Caco-2 (cell line): ENCODE data around the gene RNF208. TPM values are rescaled to one million over a fixed set of nuclear protein-coding genes. Genes with fewer than 3 reads are reported as not detected.

ENCODE experiments used
- BruUV-seq: library from RNA; stranded (reverse); fragments of 400-500 nt; replicated peaks from 2 replicates; lab custom pipeline; 2021; lab: Mats Ljungman, UMichigan
- CTCF ChIA-PET: fragments of 300-600 bp; sonication (Branson Sonifier 250); formaldehyde crosslinking; loops from one replicate; lab custom pipeline; 2022; ENCODE audit warnings: antibody characterized with exemption; lab: Charles Lee
- POLR2A ChIA-PET: fragments of 300-600 bp; sonication (Branson Sonifier 250); formaldehyde crosslinking; loops from one replicate; lab custom pipeline; 2022; ENCODE audit warnings: antibody characterized with exemption; lab: Charles Lee
- DNase-seq, 2 experiments: peaks; one replicate each; pipeline versions ENCODE4 v3.0.0 to v3.0.0-alpha.2; 2020 to 2022
- H3K27me3 ChIP-seq: replicated peaks from 2 replicates; pipeline ENCODE4 v1.6.0; 2011; ENCODE audit warnings: low read length; ENCODE audit not compliant: control insufficient read depth, insufficient read depth
- H3K36me3 ChIP-seq: 2 replicates; pipeline ENCODE4 v1.5.1; 2011; ENCODE audit warnings: low read length; ENCODE audit not compliant: control insufficient read depth, insufficient read depth
- H3K4me1 ChIP-seq: fragments of 250-450 bp; sonication (Bioruptor Pico); 2 replicates; pipeline ENCODE4 v1.5.1; 2020; ENCODE audit warnings: mild to moderate bottlenecking
- H3K4me3 ChIP-seq: 2 replicates; pipeline ENCODE4 v1.5.1; 2011; ENCODE audit warnings: low read depth, mild to moderate bottlenecking, control low read depth, low read length
- H3K9me3 ChIP-seq: fragments of 250-450 bp; sonication (Bioruptor Pico); 2 replicates; pipeline ENCODE4 v1.5.1; 2020; ENCODE audit warnings: mild to moderate bottlenecking, moderate library complexity
- H3K27ac Mint-ChIP-seq: one replicate; pipeline ENCODE4 v1.8.0; 2022; ENCODE audit warnings: mixed read lengths; ENCODE audit not compliant: unreplicated experiment
- H3K27me3 Mint-ChIP-seq: one replicate; pipeline ENCODE4 v1.8.0; 2022; ENCODE audit warnings: mixed read lengths; ENCODE audit not compliant: insufficient read depth, unreplicated experiment
- H3K36me3 Mint-ChIP-seq: one replicate; pipeline ENCODE4 v1.8.0; 2022; ENCODE audit warnings: mild to moderate bottlenecking, mixed read lengths; ENCODE audit not compliant: insufficient read depth, unreplicated experiment
- H3K4me1 Mint-ChIP-seq: one replicate; pipeline ENCODE4 v1.8.0; 2022; ENCODE audit warnings: low read depth, mixed read lengths; ENCODE audit not compliant: unreplicated experiment
- H3K4me3 Mint-ChIP-seq: one replicate; pipeline ENCODE4 v1.8.0; 2022; ENCODE audit warnings: mild to moderate bottlenecking, moderate library complexity, mixed read lengths; ENCODE audit not compliant: unreplicated experiment
- H3K9me3 Mint-ChIP-seq: one replicate; pipeline ENCODE4 v1.8.0; 2022; ENCODE audit warnings: mixed read lengths; ENCODE audit not compliant: unreplicated experiment
- intact Hi-C: fragments of 100-400 bp; cut with micrococcal nuclease; formaldehyde crosslinking; loops from one replicate; pipeline ENCODE4 v1.10.0; 2022; ENCODE audit not compliant: unreplicated experiment
- total RNA-seq: library from RNA; stranded (reverse); gene quantifications from 2 replicates; pipeline ENCODE4 v1.2.3, GENCODE V29; 2022
- TF ChIP-seq, protein P1 (sequence below), 2 experiments: fragments of 200-600 bp in 1 of 2; IDR thresholded peaks; 1 replicate in 1 of 2; 2 replicates in 1 of 2; pipeline versions ENCODE4 v1.5.1 to v1.8.0; 2011 to 2022; ENCODE audit warnings: antibody characterized with exemption in 1 of 2, control low read depth in 1 of 2, inconsistent platforms in 1 of 2, low read depth in 1 of 2, low read length in 1 of 2, mild to moderate bottlenecking in 1 of 2, moderate library complexity in 1 of 2; ENCODE audit not compliant: insufficient read depth in 1 of 2, severe bottlenecking in 1 of 2, unreplicated experiment in 1 of 2

RNF208 gene
- total RNA-seq, 1 experiment from 2014 or later = 6.5 TPM

DNA sequence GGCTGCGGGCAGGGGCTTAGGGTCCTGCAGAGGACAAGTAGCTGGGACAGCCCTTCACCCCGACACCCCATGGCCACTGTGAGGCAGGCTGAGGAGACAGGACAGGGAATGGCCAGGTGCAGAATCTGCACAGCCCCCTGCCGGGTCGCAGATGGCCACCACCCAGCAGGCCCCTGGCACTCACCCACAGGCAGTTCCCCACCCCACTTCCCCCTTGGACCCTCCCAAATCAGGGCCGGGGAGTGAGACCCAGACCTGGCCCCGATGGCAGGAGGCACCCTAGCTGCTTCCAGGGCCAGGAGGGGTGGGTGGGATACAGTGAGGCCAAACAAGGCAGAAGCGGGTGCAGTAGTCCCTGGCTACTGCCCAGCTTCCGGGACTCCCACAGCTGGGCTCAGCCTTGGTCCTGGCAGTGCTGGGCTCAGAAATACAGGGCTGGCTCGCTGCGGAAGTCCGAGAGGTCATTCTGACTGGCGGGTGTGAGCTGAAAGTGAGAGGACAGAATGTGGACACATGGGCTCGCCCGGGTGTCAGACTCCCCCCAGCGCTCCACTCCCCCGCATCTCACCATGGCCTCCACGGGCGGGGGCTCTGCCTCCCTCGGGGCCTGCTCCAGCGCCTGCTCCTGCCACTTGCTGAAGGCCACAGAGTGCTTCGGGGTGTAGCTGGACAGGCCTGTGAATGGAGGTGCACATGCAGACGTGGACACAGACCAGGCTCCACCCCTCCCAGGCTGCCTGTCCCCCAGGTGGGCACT, 30.2 kb downstream of the RNF208 start:
- peaks cover 2% of the 10 kb centered on the region for H3K36me3 ChIP-seq
- Mint-ChIP-seq H3K27ac (no peak overlapping the region), H3K4me3 (no peak overlapping the region), H3K27me3 (no peaks in the 10 kb centered on the region), H3K9me3 (no peaks in the 10 kb centered on the region), H3K4me1 (peaks cover 24% of the 10 kb centered on the region), H3K36me3 (peaks cover 45% of the 10 kb centered on the region)
- no peaks in the 10 kb centered on the region for H3K27me3 ChIP-seq
- no peaks in the 10 kb centered on the region for H3K9me3 ChIP-seq
- peaks cover 20% of the 10 kb centered on the region for H3K4me1 ChIP-seq
- CTCF ChIA-PET = interaction anchor here (0.8 to 1.3 kb wide), 2 partner anchors 9 to 45 kb away, joined by 3 to 4 read pairs; partner anchors contain the start of gene TPRN
- TF ChIP-seq, protein P1, sequence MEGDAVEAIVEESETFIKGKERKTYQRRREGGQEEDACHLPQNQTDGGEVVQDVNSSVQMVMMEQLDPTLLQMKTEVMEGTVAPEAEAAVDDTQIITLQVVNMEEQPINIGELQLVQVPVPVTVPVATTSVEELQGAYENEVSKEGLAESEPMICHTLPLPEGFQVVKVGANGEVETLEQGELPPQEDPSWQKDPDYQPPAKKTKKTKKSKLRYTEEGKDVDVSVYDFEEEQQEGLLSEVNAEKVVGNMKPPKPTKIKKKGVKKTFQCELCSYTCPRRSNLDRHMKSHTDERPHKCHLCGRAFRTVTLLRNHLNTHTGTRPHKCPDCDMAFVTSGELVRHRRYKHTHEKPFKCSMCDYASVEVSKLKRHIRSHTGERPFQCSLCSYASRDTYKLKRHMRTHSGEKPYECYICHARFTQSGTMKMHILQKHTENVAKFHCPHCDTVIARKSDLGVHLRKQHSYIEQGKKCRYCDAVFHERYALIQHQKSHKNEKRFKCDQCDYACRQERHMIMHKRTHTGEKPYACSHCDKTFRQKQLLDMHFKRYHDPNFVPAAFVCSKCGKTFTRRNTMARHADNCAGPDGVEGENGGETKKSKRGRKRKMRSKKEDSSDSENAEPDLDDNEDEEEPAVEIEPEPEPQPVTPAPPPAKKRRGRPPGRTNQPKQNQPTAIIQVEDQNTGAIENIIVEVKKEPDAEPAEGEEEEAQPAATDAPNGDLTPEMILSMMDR (IDR thresholded peaks at IDR 0.05; ENCODE audit: insufficient read depth in 1 of 2, low read depth in 1 of 2, low read length in 1 of 2, severe bottlenecking in 1 of 2, unreplicated experiment in 1 of 2) = no peak
- POLR2A ChIA-PET = interaction anchor here (0.6 kb wide), 1 partner anchor 9 kb away, joined by 3 read pairs; the partner anchor contains the start of gene TPRN
- H3K4me3 ChIP-seq = no peak overlapping the region
- no TSS peak for BruUV-seq
- intact Hi-C loops = no loop called here
- no peak for DNase-seq

DNA sequence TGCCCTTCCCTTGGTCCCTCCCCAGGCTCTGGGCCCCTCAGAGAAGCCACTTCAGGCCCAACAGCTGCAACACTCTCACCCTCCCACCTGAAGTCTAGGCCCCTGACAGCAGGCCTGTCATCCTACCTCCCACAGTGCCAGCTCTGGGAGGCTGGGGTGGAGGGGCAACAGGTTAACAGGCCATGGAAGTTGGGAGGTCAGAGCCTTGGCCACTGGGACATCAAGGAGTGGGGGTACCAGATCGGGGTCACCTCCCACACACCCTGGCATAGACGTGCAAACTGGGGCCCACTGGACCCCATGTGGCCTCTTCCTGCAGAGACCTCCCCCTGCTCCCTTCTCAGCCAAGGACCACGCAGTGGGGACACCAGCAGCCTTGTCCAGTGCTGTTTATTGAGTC, 30.8 kb downstream of the RNF208 start:
- Mint-ChIP-seq H3K27ac (peak overlapping the region; percentile 85), H3K27me3 (no peaks in the 10 kb centered on the region), H3K4me1 (peaks cover 28% of the 10 kb centered on the region), H3K36me3 (peaks cover 42% of the 10 kb centered on the region), H3K9me3 (no peaks in the 10 kb centered on the region), H3K4me3 (peak overlapping the region; percentile 98)
- CTCF ChIA-PET = interaction anchor here (1.3 to 3.0 kb wide), 2 partner anchors 10 to 23 kb away, joined by 4 to 16 read pairs; partner anchors contain the start of genes LRRC26 and TPRN
- intact Hi-C loops = no loop called here
- TF ChIP-seq, protein P1 (IDR thresholded peaks at IDR 0.05; ENCODE audit: insufficient read depth in 1 of 2, low read depth in 1 of 2, low read length in 1 of 2, severe bottlenecking in 1 of 2, unreplicated experiment in 1 of 2) = no peak
- Histone ChIP-seq H3K4me1 (peaks cover 20% of the 10 kb centered on the region), H3K9me3 (no peaks in the 10 kb centered on the region), H3K36me3 (peaks cover 3% of the 10 kb centered on the region), H3K27me3 (no peaks in the 10 kb centered on the region), H3K4me3 (no peak overlapping the region)
- POLR2A ChIA-PET = no interaction called here
- no peak for DNase-seq
- no TSS peak for BruUV-seq

DNA sequence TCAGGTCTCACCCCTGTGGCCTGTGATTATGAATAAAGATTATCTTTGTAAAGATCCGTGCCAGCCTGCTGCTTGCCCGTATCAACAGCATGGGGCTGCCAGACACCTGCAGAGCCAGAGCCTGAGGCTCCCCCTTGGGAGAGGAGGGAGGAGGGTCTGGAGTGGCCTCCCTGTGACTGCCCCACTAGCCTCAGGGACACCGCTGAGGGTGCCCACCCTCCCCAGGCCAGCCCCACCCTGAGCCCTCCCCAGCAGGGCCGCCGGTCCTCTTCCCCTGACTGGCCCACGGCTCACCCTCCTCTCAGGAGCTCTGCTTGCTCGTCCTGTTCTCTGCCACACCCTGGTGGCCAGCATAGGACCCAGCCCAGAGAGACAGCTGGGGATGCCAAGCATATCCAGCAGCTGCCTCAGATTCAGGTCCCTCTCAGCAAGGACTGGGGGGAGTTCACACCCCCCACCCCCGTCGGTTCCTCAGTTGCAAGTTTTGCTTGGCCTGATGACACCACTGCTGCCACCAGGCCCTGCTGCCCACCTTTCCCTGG, 31.7 kb downstream of the RNF208 start:
- Mint-ChIP-seq H3K9me3 (no peaks in the 10 kb centered on the region), H3K27me3 (no peaks in the 10 kb centered on the region), H3K4me1 (peaks cover 26% of the 10 kb centered on the region), H3K36me3 (peaks cover 42% of the 10 kb centered on the region), H3K4me3 (peak overlapping the region; percentile 98), H3K27ac (peak overlapping the region; percentile 85)
- TF ChIP-seq, protein P1 (IDR thresholded peaks at IDR 0.05; ENCODE audit: insufficient read depth in 1 of 2, low read depth in 1 of 2, low read length in 1 of 2, severe bottlenecking in 1 of 2, unreplicated experiment in 1 of 2) = peak in 1 of 2 experiments; percentile 17
- Histone ChIP-seq H3K27me3 (no peaks in the 10 kb centered on the region), H3K4me1 (peaks cover 19% of the 10 kb centered on the region), H3K9me3 (no peaks in the 10 kb centered on the region), H3K4me3 (no peak overlapping the region; the same call in 1 of the 2 replicates), H3K36me3 (peaks cover 3% of the 10 kb centered on the region)
- ChIA-PET POLR2A (interaction anchor here (0.6 kb wide), 1 partner anchor 28 kb away, joined by 5 read pairs; no protein-coding TSS in a partner anchor), CTCF (interaction anchor here (0.7 to 3.0 kb wide), 9 partner anchors 8 to 63 kb away, joined by 3 to 22 read pairs (median 9); partner anchors contain the start of genes LRRC26 and TPRN)
- no peak for DNase-seq
- BruUV-seq = no TSS peak
- intact Hi-C loops = no loop called here
